ENCODE measurements around the gene TRAPPC2. TPM values are rescaled to one million over a fixed set of nuclear protein-coding genes. Genes with fewer than 3 reads are reported as not detected.

TRAPPC2 gene
- polyA plus RNA-seq, 1 experiment: 11.1 TPM

GRCh38 chrX:13716905-13717304 is 17.5 kb downstream of the TRAPPC2 start:
- TF ChIP-seq CTCF (IDR thresholded peaks at IDR 0.05; ENCODE audit: low read depth, low read length): no peak
- CTCF ChIA-PET: no interaction called here
- POLR2A ChIA-PET: no interaction called here
- Histone ChIP-seq H3K4me3 (ENCODE audit: low read depth, low read length) (no peak overlapping the region), H3K9me3 (ENCODE audit: control insufficient read depth, insufficient read depth, low read length) (no peaks in the 10 kb centered on the region), H3K27me3 (ENCODE audit: control insufficient read depth, insufficient read depth, low read length) (no peaks in the 10 kb centered on the region), H3K27ac (ENCODE audit: low read depth, low read length) (peak overlapping the region; percentile 21)
- DNase-seq (ENCODE audit: low read depth, low spot score): no peak

GRCh38 chrX:13716455-13716854 is 18.0 kb downstream of the TRAPPC2 start:
- ChIA-PET POLR2A (no interaction called here), CTCF (no interaction called here)
- H3K27me3 ChIP-seq (ENCODE audit: control insufficient read depth, insufficient read depth, low read length): no peaks in the 10 kb centered on the region
- DNase-seq (ENCODE audit: low read depth, low spot score): no peak
- no peak overlapping the region for H3K27ac ChIP-seq (ENCODE audit: low read depth, low read length)
- no peak for TF ChIP-seq CTCF (IDR thresholded peaks at IDR 0.05; ENCODE audit: low read depth, low read length)
- no peak overlapping the region for H3K4me3 ChIP-seq (ENCODE audit: low read depth, low read length)
- H3K9me3 ChIP-seq (ENCODE audit: control insufficient read depth, insufficient read depth, low read length): no peaks in the 10 kb centered on the region

GRCh38 chrX:13711141-13711540 is 23.3 kb downstream of the TRAPPC2 start:
- CTCF ChIA-PET: interaction anchor here (1.4 kb wide), 1 partner anchor 204 kb away, joined by 6 read pairs; no protein-coding TSS in a partner anchor
- TF ChIP-seq CTCF (IDR thresholded peaks at IDR 0.05; ENCODE audit: low read depth, low read length): no peak

GRCh38 chrX:13703589-13703988 is 30.8 kb downstream of the TRAPPC2 start:
- POLR2A ChIA-PET: no interaction called here
- DNase-seq (ENCODE audit: low read depth, low spot score): no peak
- H3K27me3 ChIP-seq (ENCODE audit: control insufficient read depth, insufficient read depth, low read length): no peaks in the 10 kb centered on the region
- TF ChIP-seq CTCF (IDR thresholded peaks at IDR 0.05; ENCODE audit: low read depth, low read length): no peak
- CTCF ChIA-PET: no interaction called here
- H3K27ac ChIP-seq (ENCODE audit: low read depth, low read length): no peak overlapping the region
- H3K4me3 ChIP-seq (ENCODE audit: low read depth, low read length): no peak overlapping the region
- no peaks in the 10 kb centered on the region for H3K9me3 ChIP-seq (ENCODE audit: control insufficient read depth, insufficient read depth, low read length)

More at GRCh38 chrX:13711141-13711540, 23.3 kb downstream of the TRAPPC2 start:
- H3K9me3 ChIP-seq (ENCODE audit: control insufficient read depth, insufficient read depth, low read length): no peaks in the 10 kb centered on the region
- H3K27me3 ChIP-seq (ENCODE audit: control insufficient read depth, insufficient read depth, low read length): no peaks in the 10 kb centered on the region
- no peak for DNase-seq (ENCODE audit: low read depth, low spot score)
- no peak overlapping the region for H3K4me3 ChIP-seq (ENCODE audit: low read depth, low read length)
- no peak overlapping the region for H3K27ac ChIP-seq (ENCODE audit: low read depth, low read length)
- POLR2A ChIA-PET: interaction anchor here (1.0 kb wide), 1 partner anchor 11 kb away, joined by 3 read pairs; no protein-coding TSS in a partner anchor

- H3K27me3 ChIP-seq (ENCODE audit: control insufficient read depth, insufficient read depth, low read length): no peaks in the 10 kb centered on the region
- no peaks in the 10 kb centered on the region for H3K9me3 ChIP-seq (ENCODE audit: control insufficient read depth, insufficient read depth, low read length)
- ChIA-PET POLR2A (no interaction called here), CTCF (no interaction called here)
- no peak overlapping the region for H3K27ac ChIP-seq (ENCODE audit: low read depth, low read length)
- DNase-seq (ENCODE audit: low read depth, low spot score): no peak
- no peak for TF ChIP-seq CTCF (IDR thresholded peaks at IDR 0.05; ENCODE audit: low read depth, low read length)
- H3K4me3 ChIP-seq (ENCODE audit: low read depth, low read length): no peak overlapping the region
These were observed 31.3 kb downstream of the TRAPPC2 start for GRCh38 chrX:13703135-13703534.

Data from AG04450 (cell line).